KMS-11 (cell line): ENCODE data around the gene TMPRSS6.

Experiments used
- H2AFZ ChIP-seq: fragments of 200-600 bp; sonication (generic); 2 replicates; pipeline ENCODE4 v1.6.1; 2016; ENCODE audit warnings: antibody characterized with exemption, mixed run types, low read depth
- H3K27ac ChIP-seq: fragments of 200-600 bp; sonication (generic); 2 replicates; pipeline ENCODE4 v1.6.1; 2016; ENCODE audit warnings: mild to moderate bottlenecking, mixed run types
- H3K27me3 ChIP-seq: fragments of 200-600 bp; sonication (generic); 2 replicates; pipeline ENCODE4 v1.6.1; 2017; ENCODE audit warnings: mild to moderate bottlenecking, low read depth, mixed run types, moderate library complexity; ENCODE audit not compliant: insufficient read depth
- H3K36me3 ChIP-seq: fragments of 200-600 bp; sonication (generic); 2 replicates; pipeline ENCODE4 v1.6.1; 2017; ENCODE audit warnings: mild to moderate bottlenecking, mixed run types; ENCODE audit not compliant: insufficient read depth
- H3K4me1 ChIP-seq: fragments of 200-600 bp; sonication (generic); 2 replicates; pipeline ENCODE4 v1.6.1; 2016; ENCODE audit warnings: mild to moderate bottlenecking, low read depth, mixed run types; ENCODE audit not compliant: poor library complexity, severe bottlenecking
- H3K4me2 ChIP-seq: fragments of 200-600 bp; sonication (generic); 2 replicates; pipeline ENCODE4 v1.7.0; 2016; ENCODE audit warnings: mild to moderate bottlenecking, mixed run types
- H3K4me3 ChIP-seq: fragments of 200-600 bp; sonication (generic); IDR thresholded peaks from 2 replicates; pipeline ENCODE4 v1.6.1; 2017; ENCODE audit warnings: low read depth, low read length, mixed read lengths; ENCODE audit not compliant: insufficient read depth
- H3K79me2 ChIP-seq: fragments of 200-600 bp; sonication (generic); 2 replicates; pipeline ENCODE4 v1.6.1; 2016; ENCODE audit warnings: low read depth, mixed run types; ENCODE audit not compliant: insufficient read depth
- H3K9ac ChIP-seq: fragments of 200-600 bp; sonication (generic); 2 replicates; pipeline ENCODE4 v1.6.1; 2016; ENCODE audit warnings: mild to moderate bottlenecking, mixed run types
- H4K20me1 ChIP-seq: fragments of 200-600 bp; sonication (generic); 2 replicates; pipeline ENCODE4 v1.6.1; 2016; ENCODE audit warnings: mild to moderate bottlenecking, mixed run types; ENCODE audit not compliant: insufficient read depth
- CTCF ChIP-seq: fragments of 200-600 bp; sonication (generic); conservative IDR thresholded peaks from 2 replicates; pipeline ENCODE4 v1.6.1; 2017; ENCODE audit warnings: low read depth, mild to moderate bottlenecking, antibody characterized with exemption, low read length, moderate library complexity, mixed read lengths

Gene TMPRSS6

GRCh38 chr22:37150701-37151100 is 41.2 kb upstream of the TMPRSS6 start:
- Histone ChIP-seq H3K4me2 (no peak overlapping the region), H3K27me3 (no peaks in the 10 kb centered on the region), H3K79me2 (no peaks in the 10 kb centered on the region), H2AFZ (no peak overlapping the region), H3K9ac (no peak overlapping the region), H3K4me1 (no peaks in the 10 kb centered on the region), H3K4me3 (no peak overlapping the region), H3K36me3 (no peaks in the 10 kb centered on the region), H3K27ac (no peak overlapping the region), H4K20me1 (no peaks in the 10 kb centered on the region)
- no peak for TF ChIP-seq CTCF

GRCh38 chr22:37148742-37149665 is 39.5 kb upstream of the TMPRSS6 start:
- Histone ChIP-seq H3K79me2 (no peaks in the 10 kb centered on the region), H3K4me3 (no peak overlapping the region), H3K4me2 (no peak overlapping the region), H3K9ac (no peak overlapping the region), H3K27ac (no peak overlapping the region), H2AFZ (no peak overlapping the region), H3K4me1 (no peaks in the 10 kb centered on the region), H3K27me3 (no peaks in the 10 kb centered on the region), H4K20me1 (no peaks in the 10 kb centered on the region), H3K36me3 (no peaks in the 10 kb centered on the region)
- TF ChIP-seq CTCF = no peak

GRCh38 chr22:37148031-37148651 is 38.6 kb upstream of the TMPRSS6 start:
- H3K4me2 ChIP-seq = no peak overlapping the region
- no peak overlapping the region for H3K9ac ChIP-seq
- H3K27ac ChIP-seq = no peak overlapping the region
- no peaks in the 10 kb centered on the region for H3K79me2 ChIP-seq
- H3K36me3 ChIP-seq = no peaks in the 10 kb centered on the region
- H4K20me1 ChIP-seq = no peaks in the 10 kb centered on the region
- no peak overlapping the region for H2AFZ ChIP-seq
- TF ChIP-seq CTCF = no peak
- no peak overlapping the region for H3K4me3 ChIP-seq
- no peaks in the 10 kb centered on the region for H3K4me1 ChIP-seq
- no peaks in the 10 kb centered on the region for H3K27me3 ChIP-seq

- Histone ChIP-seq H3K36me3 (no peaks in the 10 kb centered on the region), H3K79me2 (no peaks in the 10 kb centered on the region), H3K27ac (no peak overlapping the region), H2AFZ (no peak overlapping the region), H3K4me1 (no peaks in the 10 kb centered on the region), H3K4me2 (no peak overlapping the region), H3K4me3 (no peak overlapping the region), H3K27me3 (no peaks in the 10 kb centered on the region), H3K9ac (no peak overlapping the region), H4K20me1 (no peaks in the 10 kb centered on the region)
- no peak for TF ChIP-seq CTCF
Observed at GRCh38 chr22:37147186-37147990, 37.9 kb upstream of the TMPRSS6 start.
